ENCODE data around the gene MDGA2.

- TF ChIP-seq, protein P1, sequence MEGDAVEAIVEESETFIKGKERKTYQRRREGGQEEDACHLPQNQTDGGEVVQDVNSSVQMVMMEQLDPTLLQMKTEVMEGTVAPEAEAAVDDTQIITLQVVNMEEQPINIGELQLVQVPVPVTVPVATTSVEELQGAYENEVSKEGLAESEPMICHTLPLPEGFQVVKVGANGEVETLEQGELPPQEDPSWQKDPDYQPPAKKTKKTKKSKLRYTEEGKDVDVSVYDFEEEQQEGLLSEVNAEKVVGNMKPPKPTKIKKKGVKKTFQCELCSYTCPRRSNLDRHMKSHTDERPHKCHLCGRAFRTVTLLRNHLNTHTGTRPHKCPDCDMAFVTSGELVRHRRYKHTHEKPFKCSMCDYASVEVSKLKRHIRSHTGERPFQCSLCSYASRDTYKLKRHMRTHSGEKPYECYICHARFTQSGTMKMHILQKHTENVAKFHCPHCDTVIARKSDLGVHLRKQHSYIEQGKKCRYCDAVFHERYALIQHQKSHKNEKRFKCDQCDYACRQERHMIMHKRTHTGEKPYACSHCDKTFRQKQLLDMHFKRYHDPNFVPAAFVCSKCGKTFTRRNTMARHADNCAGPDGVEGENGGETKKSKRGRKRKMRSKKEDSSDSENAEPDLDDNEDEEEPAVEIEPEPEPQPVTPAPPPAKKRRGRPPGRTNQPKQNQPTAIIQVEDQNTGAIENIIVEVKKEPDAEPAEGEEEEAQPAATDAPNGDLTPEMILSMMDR (IDR thresholded peaks at IDR 0.05) = no peak
- TF ChIP-seq POLR2A (IDR thresholded peaks at IDR 0.05) = no peak
Observed at GRCh38 chr14:47223656-47224055, 451.7 kb downstream of the MDGA2 start.

All from heart left ventricle (tissue), 13 donors.